M059J (cell line): ENCODE measurements around the gene RSRC1. TPM values are rescaled to one million over a fixed set of nuclear protein-coding genes. Genes with fewer than 3 reads are reported as not detected.

Experiments
- DNase-seq: peaks from one replicate; pipeline ENCODE4 v3.0.0-alpha.2; 2012; ENCODE audit warnings: low read depth
- total RNA-seq: library from RNA; depleted of rRNA; stranded (reverse); fragments of >200 nt; shearing (Covaris generic); gene quantifications from 2 replicates; pipeline ENCODE4 v1.2.3, GENCODE V29; 2014

RSRC1 gene
- total RNA-seq, 1 experiment from 2014 or later, result 61.0 TPM

DNA sequence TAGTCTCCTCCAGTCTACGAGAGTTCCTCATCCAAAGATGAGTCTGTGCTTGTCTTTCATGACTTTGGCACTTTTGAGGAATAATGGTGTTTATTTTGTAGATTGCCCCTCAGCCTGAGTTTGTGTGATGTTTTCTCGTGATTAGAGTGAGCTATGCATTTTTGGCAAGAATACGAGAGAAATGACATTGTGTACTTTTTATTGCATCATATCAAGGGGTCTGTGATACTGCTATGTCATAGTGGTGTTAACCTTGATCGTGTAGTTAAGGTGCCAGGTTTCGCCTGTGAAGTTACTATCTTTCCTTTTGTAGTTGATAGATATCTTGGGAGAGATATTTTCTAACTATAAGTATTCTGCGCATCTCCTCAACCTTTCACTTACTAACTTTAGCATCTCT is 18.9 kb downstream of the RSRC1 start:
- no peak for DNase-seq

- no peak for DNase-seq
Observed at GRCh38 chr3:158134363-158134762, 24.5 kb downstream of the RSRC1 start.

DNA sequence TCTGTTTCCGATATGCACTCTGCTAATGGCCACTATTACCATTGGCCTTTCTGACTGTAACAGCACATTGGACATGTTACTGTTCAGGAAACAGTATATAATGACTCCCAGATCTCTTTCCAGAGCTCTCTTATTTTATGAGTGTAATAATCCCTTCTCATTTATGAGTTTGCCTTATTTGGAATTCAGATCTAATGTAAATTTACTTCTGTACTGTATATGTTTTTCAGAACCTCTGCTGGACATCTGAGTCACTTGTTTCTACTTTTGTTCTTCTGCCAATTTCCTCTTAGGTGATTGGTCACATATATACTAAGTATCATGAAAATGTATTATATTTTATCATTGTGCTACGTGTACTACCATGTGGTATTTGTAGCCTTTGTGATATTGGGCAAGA is 30.5 kb downstream of the RSRC1 start:
- DNase-seq, result no peak

- peak; percentile 8 for DNase-seq
Observed at GRCh38 chr3:158148218-158148617, 38.3 kb downstream of the RSRC1 start.

GRCh38 chr3:158152186-158152585 is 42.3 kb downstream of the RSRC1 start:
- DNase-seq, result peak; percentile 70

DNA sequence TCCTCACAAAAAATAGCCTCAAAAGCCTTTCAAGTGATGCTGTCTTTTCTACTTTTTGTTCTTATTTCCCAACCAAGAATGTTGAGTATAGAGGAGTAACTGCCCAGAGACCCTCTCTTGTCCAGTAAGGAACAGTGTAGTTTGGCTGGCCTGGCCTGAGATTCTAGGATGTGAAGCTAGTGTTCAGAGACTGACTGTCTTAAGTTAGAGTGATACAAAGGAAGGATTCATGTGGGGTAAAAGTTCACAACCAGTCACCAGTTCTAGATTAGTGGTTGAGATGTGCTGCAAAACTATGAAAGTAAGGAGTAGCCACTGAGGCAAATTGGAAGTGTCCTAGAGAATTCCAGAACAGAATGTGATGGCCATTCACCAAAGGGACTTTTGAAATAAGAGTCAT is 49.1 kb downstream of the RSRC1 start:
- no peak for DNase-seq

DNA sequence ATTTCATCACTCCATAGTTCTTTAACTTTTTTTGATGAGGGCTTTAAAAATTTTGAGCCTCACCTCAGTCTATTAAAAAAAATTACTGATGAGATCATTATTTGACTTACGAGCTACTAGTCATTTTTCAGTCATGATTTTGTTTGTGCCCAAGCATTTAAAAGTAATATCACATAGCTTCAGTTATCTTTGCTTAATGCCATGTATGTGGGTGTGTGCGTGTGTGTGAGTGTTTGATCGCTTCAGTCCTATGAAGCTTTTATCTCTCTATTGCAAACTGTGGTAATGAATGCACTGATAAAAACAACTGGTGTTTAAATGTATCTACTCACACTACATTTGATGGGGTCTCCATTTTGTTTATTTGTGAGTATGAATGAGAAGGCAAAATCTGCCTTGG is 49.8 kb downstream of the RSRC1 start:
- DNase-seq, result no peak

- peak; percentile 77 for DNase-seq
Observed at GRCh38 chr3:158160958-158161357, 51.1 kb downstream of the RSRC1 start.

GRCh38 chr3:158165141-158165655 is 55.3 kb downstream of the RSRC1 start:
- no peak for DNase-seq

DNA sequence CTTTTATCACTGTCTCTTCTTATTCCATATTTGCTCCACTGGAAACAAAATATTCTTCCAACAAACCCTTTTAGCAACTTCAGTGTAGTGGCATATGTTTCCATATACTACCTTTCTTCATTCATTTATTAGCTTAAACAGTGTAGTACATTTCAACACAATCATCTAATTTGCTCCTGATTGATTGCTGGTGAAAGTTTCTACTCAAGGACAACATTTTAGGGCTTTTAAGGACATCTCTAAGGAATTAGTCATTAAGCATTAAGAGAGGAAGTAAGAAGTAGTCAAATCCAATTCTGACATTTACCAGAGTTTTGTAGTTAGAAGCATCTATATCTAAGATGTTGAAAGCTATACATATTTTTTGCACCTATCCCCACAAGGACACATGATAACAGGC is 55.8 kb downstream of the RSRC1 start:
- peak; percentile 28 for DNase-seq

DNA sequence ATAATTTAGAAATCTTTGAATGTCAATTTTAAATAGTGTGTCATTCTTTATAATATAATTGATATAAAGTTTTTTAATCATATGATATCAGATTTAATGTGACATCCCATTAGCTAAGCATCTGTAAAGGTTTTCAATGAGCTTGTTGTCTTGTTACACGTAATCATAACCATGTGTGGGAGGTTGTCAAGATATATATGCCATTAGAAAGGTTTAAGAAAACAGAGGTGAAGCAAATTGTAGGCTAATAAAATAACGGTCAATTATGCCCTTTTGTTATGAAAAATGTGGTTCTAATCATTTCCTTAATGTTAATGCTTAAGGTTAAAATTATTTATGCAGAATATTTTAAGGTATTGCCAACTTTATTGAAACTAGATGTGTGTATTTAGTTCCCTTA is 56.3 kb downstream of the RSRC1 start:
- no peak for DNase-seq

GRCh38 chr3:158167737-158168557 is 58.1 kb downstream of the RSRC1 start:
- DNase-seq, result peak; percentile 100

- DNase-seq, result peak; percentile 8
Observed at GRCh38 chr3:158169091-158169491, 59.2 kb downstream of the RSRC1 start.

GRCh38 chr3:158181096-158181495 is 71.2 kb downstream of the RSRC1 start:
- DNase-seq, result no peak

- DNase-seq, result no peak
Observed at GRCh38 chr3:158185711-158186110, 75.8 kb downstream of the RSRC1 start.

- peak; percentile 18 for DNase-seq
Observed at GRCh38 chr3:158200955-158201354, 91.1 kb downstream of the RSRC1 start.

DNA sequence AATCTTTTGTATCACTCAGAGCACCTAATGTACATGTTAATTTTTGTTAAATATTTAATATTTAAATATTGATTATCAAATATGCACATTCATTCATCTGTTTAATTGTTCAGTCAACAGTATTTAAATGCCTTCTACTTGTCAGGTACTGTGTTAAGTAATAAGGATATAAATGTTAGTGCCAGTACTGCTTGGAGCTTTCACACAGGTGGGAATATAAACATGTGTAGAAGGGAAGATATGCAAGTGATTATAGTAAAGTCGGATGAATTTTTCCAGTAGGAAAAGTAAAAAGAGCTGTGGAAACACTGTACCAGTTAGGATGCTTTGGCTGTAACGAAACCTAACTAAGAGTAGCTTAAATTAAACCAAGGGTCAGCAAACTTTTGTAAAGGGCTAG is 95.4 kb downstream of the RSRC1 start:
- no peak for DNase-seq

- peak; percentile 2 for DNase-seq
Observed at GRCh38 chr3:158205994-158206393, 96.1 kb downstream of the RSRC1 start.

DNA sequence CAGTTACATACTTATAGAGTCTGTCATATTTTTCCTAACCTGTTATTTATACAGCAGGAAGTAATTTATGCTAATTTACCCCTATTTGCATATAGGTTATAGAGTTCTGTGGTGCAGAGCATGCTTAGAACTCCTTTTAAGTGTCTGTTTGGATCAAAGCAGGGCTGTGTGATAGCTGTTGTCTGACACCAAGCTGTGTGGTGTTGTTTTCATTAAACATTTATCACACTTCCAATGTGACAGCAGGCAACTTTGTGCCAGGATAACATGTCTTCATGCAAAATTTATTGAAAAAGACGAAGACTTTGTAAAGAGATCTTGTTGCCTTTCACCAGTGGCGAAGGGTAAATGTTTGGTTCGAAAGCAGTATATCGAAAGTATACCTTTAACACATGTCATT is 100.2 kb downstream of the RSRC1 start:
- DNase-seq, result no peak

DNA sequence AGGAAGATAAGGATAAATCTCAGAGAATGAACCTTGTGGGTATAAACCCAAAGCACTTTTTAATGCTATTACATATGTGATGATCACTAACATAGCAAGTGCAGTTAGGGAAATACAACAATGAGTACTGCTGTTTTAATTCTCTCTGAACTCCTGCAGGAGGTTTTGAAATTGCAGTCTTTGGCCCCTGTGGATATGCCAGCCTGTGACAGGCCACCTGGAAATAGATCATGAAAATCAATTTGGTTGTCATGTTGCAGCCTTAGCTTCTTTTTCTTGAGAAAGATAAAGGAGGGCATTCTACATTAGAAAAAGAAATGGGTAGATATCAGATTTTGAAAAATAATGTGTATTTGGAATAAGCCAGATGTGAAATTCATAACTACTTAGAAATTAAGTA is 103.6 kb downstream of the RSRC1 start:
- DNase-seq, result no peak

GRCh38 chr3:158217992-158218391 is 108.1 kb downstream of the RSRC1 start:
- no peak for DNase-seq

GRCh38 chr3:158220575-158220974 is 110.7 kb downstream of the RSRC1 start:
- DNase-seq, result no peak

DNA sequence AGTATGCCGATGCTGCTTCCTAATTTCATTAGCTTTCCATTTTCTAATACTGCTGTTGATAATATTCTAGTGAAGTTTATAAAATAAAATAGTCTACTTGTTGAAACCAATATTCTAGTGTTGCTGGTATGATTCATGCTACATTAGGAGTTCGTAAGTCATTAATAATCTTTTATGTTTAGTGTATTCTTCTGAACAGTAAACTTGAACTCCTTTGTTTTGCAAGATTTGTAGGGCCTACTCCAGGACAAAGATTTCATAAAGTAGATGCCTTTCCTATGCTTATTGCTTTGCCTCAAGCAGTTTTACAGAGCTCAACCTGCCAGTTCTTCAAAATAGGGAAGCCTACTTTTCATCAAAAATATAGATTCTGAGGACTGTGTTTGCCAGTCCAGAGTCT is 111.5 kb downstream of the RSRC1 start:
- DNase-seq, result no peak

GRCh38 chr3:158226429-158226828 is 116.5 kb downstream of the RSRC1 start:
- no peak for DNase-seq
